Cerebellar nuclear complex (tissue), 1 donor: ENCODE measurements around the gene STARD10.

Experiments used
- DNase-seq, 2 experiments: peaks; one replicate each; lab custom pipeline; 2025; lab: John Stamatoyannopoulos, UW

The STARD10 gene

DNA sequence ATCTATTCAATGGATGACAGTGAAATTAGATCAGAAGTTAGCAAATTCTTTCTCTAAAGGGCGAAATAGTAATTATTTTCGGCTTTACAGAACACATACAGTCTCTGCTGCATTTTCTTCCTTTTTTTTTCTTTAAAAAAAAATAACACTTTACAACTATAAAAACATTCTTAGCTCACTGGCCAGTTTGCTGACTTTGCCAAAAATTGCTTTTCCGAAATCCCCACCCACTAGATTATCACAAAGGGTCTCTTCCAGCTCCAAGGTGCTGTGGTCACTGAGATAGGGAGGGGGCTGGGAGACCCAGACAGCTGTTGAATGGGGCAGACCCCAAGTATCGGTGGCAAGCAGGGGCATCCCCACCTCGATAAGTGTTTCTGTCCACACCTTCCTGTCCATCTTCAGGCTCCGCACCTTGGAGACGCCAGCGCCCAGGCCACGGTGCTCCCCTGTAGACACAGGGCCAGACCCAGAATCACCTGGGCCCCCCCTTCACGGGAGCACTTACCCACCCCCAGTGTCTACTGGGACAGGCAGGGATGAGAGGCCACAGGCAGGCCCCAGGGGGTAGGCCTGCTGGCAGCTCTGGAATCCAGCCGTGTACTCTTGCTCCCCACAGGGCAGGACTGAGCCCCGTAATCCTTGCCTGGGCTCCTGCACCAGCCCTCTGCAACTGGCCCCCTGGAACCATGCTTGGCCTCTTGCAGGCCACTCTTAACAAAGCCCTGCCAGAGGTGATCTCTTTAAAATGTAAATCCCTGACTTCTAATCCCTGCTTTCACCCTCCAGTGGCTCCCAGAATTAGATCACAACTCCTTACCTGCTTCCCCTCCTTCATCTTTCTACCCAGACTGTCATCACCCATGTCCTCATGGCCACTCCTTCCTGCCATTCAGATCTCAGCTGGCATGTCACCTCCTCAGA lies 88.1 kb downstream of the STARD10 start:
- DNase-seq = no peak

DNA sequence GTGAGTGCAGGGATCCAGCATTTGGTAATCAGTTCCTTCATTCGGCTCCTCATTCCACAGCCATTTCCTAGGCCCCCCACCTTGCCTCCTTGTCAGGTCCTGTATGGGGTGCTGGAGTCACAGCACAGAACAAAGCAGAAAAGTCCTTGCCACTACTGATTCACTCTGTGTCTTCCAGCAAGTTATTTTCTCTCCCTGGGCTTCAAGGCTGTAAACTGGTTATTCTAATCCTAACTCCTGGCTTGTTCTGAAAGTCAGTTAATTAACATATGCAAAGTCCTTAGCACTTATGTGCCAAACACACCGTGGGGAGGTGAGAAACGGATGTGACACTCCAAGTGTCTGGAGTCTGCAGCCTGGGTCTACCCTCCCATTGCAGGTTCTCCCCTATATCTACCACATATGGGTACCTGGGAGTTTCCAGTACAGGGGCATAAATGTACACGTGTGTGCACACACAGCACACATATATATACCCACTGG lies 89.0 kb downstream of the STARD10 start:
- no peak for DNase-seq
